A549 (cell line): Measurements from ENCODE around the gene ARL3. TPM values are rescaled to one million over a fixed set of nuclear protein-coding genes. Genes with fewer than 3 reads are reported as not detected.

Experiments used
- ATAC-seq, 2 experiments: fragments of 200-7000 bp in 1 of 2; fragments of >200 bp in 1 of 2; cut with Nextera tagmentation in 1 of 2; cut with Tn5 transposase in 1 of 2; 3 replicates each; pipeline versions ENCODE4 v1.8.0 to v1.9.1; 2018 to 2020; ENCODE audit warnings: mild to moderate bottlenecking in 1 of 2, moderate library complexity in 1 of 2
- CTCF ChIA-PET: fragments of 300-600 bp; sonication (Branson Sonifier 250); formaldehyde crosslinking; extraction: SDS; loops from one replicate; lab custom pipeline; 2021; ENCODE audit warnings: antibody characterized with exemption, inconsistent platforms; lab: Yijun Ruan, JAX
- POLR2A ChIA-PET: fragments of 350-600 bp; formaldehyde crosslinking; extraction: SDS; loops from one replicate; lab custom pipeline; 2021; ENCODE audit warnings: antibody characterized with exemption, inconsistent platforms; lab: Yijun Ruan, JAX
- DNase-seq, 2 experiments: peaks; one replicate each; pipeline versions ENCODE4 v3.0.0 to v3.0.0-alpha.2; 2011 to 2016; ENCODE audit warnings: low read depth in 1 of 2, low spot score in 1 of 2
- FAIRE-seq: peaks from 2 replicates; lab custom pipeline; 2011; peaks lifted over from hg19 to GRCh38; lab: Jason Lieb, UNC
- H3K27ac ChIP-seq, 2 experiments: fragments of >200 bp; sonication (Bioruptor Twin); formaldehyde crosslinking; 3 replicates each; pipeline ENCODE4 v1.5.1; 2016 to 2017
- H3K4me1 ChIP-seq: fragments of >200 bp; sonication (Bioruptor Twin); formaldehyde crosslinking; 3 replicates; pipeline ENCODE4 v1.6.1; 2016
- H3K4me2 ChIP-seq: fragments of >200 bp; sonication (Bioruptor Twin); formaldehyde crosslinking; 3 replicates; pipeline ENCODE4 v1.6.1; 2016
- H3K4me3 ChIP-seq: fragments of >200 bp; sonication (Bioruptor Twin); formaldehyde crosslinking; 3 replicates; pipeline ENCODE4 v1.5.1; 2016
- H3K9me3 ChIP-seq: fragments of >200 bp; sonication (Bioruptor Twin); formaldehyde crosslinking; 3 replicates; pipeline ENCODE4 v1.6.1; 2016
- CBX2 ChIP-seq: fragments of 200-600 bp; sonication (generic); IDR thresholded peaks from 2 replicates; pipeline ENCODE4 v1.6.1; 2016; ENCODE audit warnings: low read depth, mild to moderate bottlenecking, borderline replicate concordance
- CHD2 ChIP-seq: fragments of 150-350 bp; IDR thresholded peaks from 2 replicates; pipeline ENCODE4 v1.6.1; 2014; ENCODE audit warnings: low read length; ENCODE audit not compliant: partially characterized antibody
- CHD4 ChIP-seq: fragments of 200-600 bp; sonication (generic); IDR thresholded peaks from 2 replicates; pipeline ENCODE4 v1.6.1; 2016; ENCODE audit warnings: antibody characterized with exemption, mild to moderate bottlenecking, borderline replicate concordance
- CTCF ChIP-seq: fragments of >200 bp; sonication (Bioruptor Twin); formaldehyde crosslinking; IDR thresholded peaks from 3 replicates; pipeline ENCODE4 v1.5.1; 2016
- ELK1 ChIP-seq: fragments of 150-350 bp; IDR thresholded peaks from 2 replicates; pipeline ENCODE4 v1.6.1; 2014; ENCODE audit warnings: low read depth, mild to moderate bottlenecking, low read length
- ESRRA ChIP-seq: fragments of 150-350 bp; IDR thresholded peaks from 2 replicates; pipeline ENCODE4 v1.6.1; 2014; ENCODE audit warnings: mild to moderate bottlenecking, low read length, borderline replicate concordance
- FOXS1 ChIP-seq: fragments of 250-450 bp; sonication (Bioruptor Pico); IDR thresholded peaks from 2 replicates; pipeline ENCODE4 v1.5.0; 2020; ENCODE audit warnings: mild to moderate bottlenecking, moderate library complexity
- HES2 ChIP-seq: fragments of >200 bp; sonication (Bioruptor Twin); formaldehyde crosslinking; IDR thresholded peaks from 2 replicates; pipeline ENCODE4 v1.6.1; 2016
- HMGXB4 ChIP-seq: fragments of 250-450 bp; sonication (Bioruptor Pico); IDR thresholded peaks from 2 replicates; pipeline ENCODE4 v1.5.0; 2021; ENCODE audit warnings: mild to moderate bottlenecking, moderate library complexity, borderline replicate concordance
- HOXA7 ChIP-seq: fragments of 250-450 bp; sonication (Bioruptor Pico); IDR thresholded peaks from 2 replicates; pipeline ENCODE4 v1.5.0; 2020; ENCODE audit warnings: mild to moderate bottlenecking, moderate library complexity
- HOXB5 ChIP-seq: fragments of 250-450 bp; sonication (Bioruptor Pico); IDR thresholded peaks from 2 replicates; pipeline ENCODE4 v1.5.0; 2020; ENCODE audit warnings: mild to moderate bottlenecking, moderate library complexity
- JUN ChIP-seq, 2 experiments: fragments of >200 bp; sonication (Bioruptor Twin); formaldehyde crosslinking; IDR thresholded peaks; 2 replicates in 1 of 2; 3 replicates in 1 of 2; pipeline ENCODE4 v1.6.1; 2016 to 2017
- KDM1A ChIP-seq: fragments of 200-600 bp; sonication (generic); IDR thresholded peaks from 2 replicates; pipeline ENCODE4 v1.6.1; 2016; ENCODE audit warnings: low read depth, mild to moderate bottlenecking
- MAFK ChIP-seq: fragments of 450-650 bp; IDR thresholded peaks from 2 replicates; pipeline ENCODE4 v1.6.1; 2014; ENCODE audit not compliant: partially characterized antibody
- MAZ ChIP-seq: fragments of 150-350 bp; IDR thresholded peaks from 2 replicates; pipeline ENCODE4 v1.6.1; 2014; ENCODE audit warnings: antibody characterized with exemption, low read depth, low read length, borderline replicate concordance
- POLR2AphosphoS2 ChIP-seq: conservative IDR thresholded peaks from 2 replicates; pipeline ENCODE4 v1.6.1; 2012; ENCODE audit warnings: low read length, improper control_type of control experiment, inconsistent platforms
- RAD21 ChIP-seq, 2 experiments: fragments of >200 bp in 1 of 2; sonication (Bioruptor Twin) in 1 of 2; formaldehyde crosslinking in 1 of 2; IDR thresholded peaks in 1 of 2; conservative IDR thresholded peaks in 1 of 2; 2 replicates in 1 of 2; 3 replicates in 1 of 2; pipeline ENCODE4 v1.6.1; 2012 to 2018; ENCODE audit warnings: inconsistent platforms in 1 of 2
- SREBF2 ChIP-seq: fragments of 450-650 bp; IDR thresholded peaks from 2 replicates; pipeline ENCODE4 v1.6.1; 2014; ENCODE audit warnings: mild to moderate bottlenecking, moderate library complexity
- ZC3H11A ChIP-seq: fragments of 450-650 bp; IDR thresholded peaks from 2 replicates; pipeline ENCODE4 v1.6.1; 2014; ENCODE audit warnings: antibody characterized with exemption, mild to moderate bottlenecking
- ZFP36 ChIP-seq: fragments of 450-650 bp; IDR thresholded peaks from 2 replicates; pipeline ENCODE4 v1.6.1; 2014; ENCODE audit warnings: borderline replicate concordance; ENCODE audit not compliant: partially characterized antibody
- ZNF302 ChIP-seq: fragments of 250-450 bp; sonication (Bioruptor Pico); IDR thresholded peaks from 2 replicates; pipeline ENCODE4 v1.9.0; 2021; ENCODE audit warnings: inconsistent platforms, mild to moderate bottlenecking, moderate library complexity
- WGBS: methylation state at CpG from one replicate; pipeline ENCODE4 v1.1.6; 2017; ENCODE audit errors: missing lambda C conversion rate; 5-methylcytosine and 5-hydroxymethylcytosine counted together
- polyA plus RNA-seq, 4 experiments: library from polyadenylated mRNA; depleted of rRNA in 3 of 4; stranded (reverse); fragments of >200 nt; fragmentation: RNase III in 1 of 4; extraction: RNeasy Plus Mini Kit Qiagen cat#74134 plus additional on column Dnase treatment in 1 of 4; gene quantifications; 2 replicates in 3 of 4; 3 replicates in 1 of 4; pipeline ENCODE4 v1.2.3, GENCODE V29; 2011 to 2017

Gene ARL3
- polyA plus RNA-seq, 2 of the 4 experiments (the other 2 are of a cell fraction), result 20.2 to 21.3 TPM

- H3K4me3 ChIP-seq, result no peak overlapping the region
- DNase-seq, result no peak
- ATAC-seq, result no peak
- TF ChIP-seq CHD4, result no peak
- TF ChIP-seq MAZ, result no peak
- TF ChIP-seq CHD2, result no peak
- no peak for TF ChIP-seq HMGXB4
- no peak for TF ChIP-seq MAFK
- no peak for TF ChIP-seq ESRRA
- no peak for TF ChIP-seq CBX2
- TF ChIP-seq ZC3H11A, result no peak
- no peak for TF ChIP-seq SREBF2
- no peak for TF ChIP-seq ZNF302
- TF ChIP-seq FOXS1 (CRISPR knock-in tag), result no peak
- no peak for TF ChIP-seq HES2
- TF ChIP-seq JUN (IDR thresholded peaks at IDR 0.05), result no peak
- no peak for TF ChIP-seq ELK1
- no peak for TF ChIP-seq KDM1A
- no peak for TF ChIP-seq HOXB5 (CRISPR knock-in tag)
- TF ChIP-seq POLR2AphosphoS2, result no peak
- ChIA-PET POLR2A (interaction anchor here (0.9 to 1.1 kb wide), 2 partner anchors 25 to 73 kb away, joined by 3 read pairs; partner anchors contain the start of gene WBP1L), CTCF (interaction anchor here (0.7 to 7.8 kb wide), 14 partner anchors 8 to 59 kb away, joined by 3 to 71 read pairs (median 4); partner anchors contain the start of genes ARL3, SFXN2 and TRIM8)
- H3K4me2 ChIP-seq, result peak overlapping the region; percentile 33; the same call in 1 of the 3 replicates
- peaks cover 30% of the 10 kb centered on the region for H3K4me1 ChIP-seq
- H3K27ac ChIP-seq, result peak overlapping the region; percentile 63 to 69; a peak in 4 of 6 replicates
- H3K9me3 ChIP-seq, result no peaks in the 10 kb centered on the region
- FAIRE-seq, result no peak
- WGBS, result 86% methylated on average over 9 of the region's 9 CpGs
These were observed 44.0 kb downstream of the ARL3 start for GRCh38 chr10:102670065-102670670.

GRCh38 chr10:102669206-102670064 is 44.8 kb downstream of the ARL3 start:
- H3K4me3 ChIP-seq, result no peak overlapping the region
- no peaks in the 10 kb centered on the region for H3K9me3 ChIP-seq
- 59% methylated on average over 6 of the region's 7 CpGs for WGBS
- peak overlapping the region; percentile 63 to 69; a peak in 5 of 6 replicates for H3K27ac ChIP-seq
- FAIRE-seq, result no peak
- ChIA-PET POLR2A (interaction anchor here (0.9 to 1.1 kb wide), 2 partner anchors 24 to 74 kb away, joined by 3 read pairs; partner anchors contain the start of gene WBP1L), CTCF (interaction anchor here (0.6 to 7.8 kb wide), 16 partner anchors 8 to 58 kb away, joined by 3 to 71 read pairs (median 3); partner anchors contain the start of genes ARL3, SFXN2 and TRIM8)
- peak overlapping the region; percentile 33 for H3K4me2 ChIP-seq
- H3K4me1 ChIP-seq, result peaks cover 30% of the 10 kb centered on the region
- peak; percentile 60 to 78 for ATAC-seq
- DNase-seq, result peak; percentile 34 to 44
- TF ChIP-seq CTCF (peak; percentile 39; the same call in 2 of the 3 replicates), RAD21 (conservative IDR thresholded peaks at IDR 0.05 in 1 of 2, IDR thresholded peaks at IDR 0.05 in 1 of 2) (peak in 1 of 2 experiments; percentile 31; a peak in 2 of 5 replicates), HOXA7 (CRISPR knock-in tag) (no peak), ZFP36 (no peak)
